NCI-H774 (cell line): ENCODE data around the gene MYBPC3.
"Not testable (repeated sequence)": the region's sequence is repeated elsewhere in the genome, so short reads cannot be mapped to it uniquely, and the experiment has no call there.

Source experiments
- DNase-seq: peaks from one replicate; lab custom pipeline; 2025; lab: John Stamatoyannopoulos, UW

The MYBPC3 gene

DNA sequence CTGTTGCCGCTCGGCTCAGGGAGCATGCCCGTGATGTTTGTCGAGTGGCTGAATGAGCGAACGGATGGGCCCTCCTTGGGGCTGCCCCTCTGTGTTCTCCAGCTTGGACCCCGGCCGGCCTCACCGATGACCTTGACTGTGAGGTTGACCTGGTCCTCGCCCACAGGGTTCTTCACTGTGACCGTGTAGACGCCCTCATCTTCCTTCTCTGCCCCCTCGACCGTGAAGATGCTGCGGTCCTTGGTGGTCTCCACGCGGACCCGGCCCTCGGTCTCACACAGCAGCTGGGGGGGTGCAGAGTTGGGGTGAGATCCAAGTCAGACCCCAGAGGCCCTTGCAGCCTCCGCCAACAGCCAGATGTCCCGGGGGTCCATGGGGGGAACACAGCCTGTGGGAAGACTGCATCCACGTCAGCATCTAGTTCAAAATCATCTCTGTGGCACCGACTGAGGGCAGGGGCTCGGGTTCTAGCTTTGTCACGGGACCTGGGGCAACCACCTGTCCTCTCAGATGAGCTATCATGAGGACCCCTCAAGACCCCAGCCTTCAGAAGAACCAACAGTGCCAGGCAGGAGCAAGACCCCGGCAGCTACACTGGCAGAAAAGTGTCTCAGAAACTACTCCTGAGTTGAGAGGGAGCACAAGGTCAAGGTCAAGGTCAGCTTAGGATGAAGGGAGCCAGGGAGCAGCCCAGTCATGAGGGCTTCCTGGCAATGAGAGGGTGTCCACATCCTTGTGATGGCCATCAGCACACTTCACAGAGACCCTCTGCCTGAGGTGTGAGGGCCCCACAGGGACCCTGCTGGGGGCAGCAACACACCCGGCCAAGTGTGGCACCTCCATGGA is 13.9 kb downstream of the MYBPC3 start:
- DNase-seq, result no peak

- DNase-seq, result no peak
Observed at GRCh38 chr11:47337229-47337924, 15.1 kb downstream of the MYBPC3 start.

DNA sequence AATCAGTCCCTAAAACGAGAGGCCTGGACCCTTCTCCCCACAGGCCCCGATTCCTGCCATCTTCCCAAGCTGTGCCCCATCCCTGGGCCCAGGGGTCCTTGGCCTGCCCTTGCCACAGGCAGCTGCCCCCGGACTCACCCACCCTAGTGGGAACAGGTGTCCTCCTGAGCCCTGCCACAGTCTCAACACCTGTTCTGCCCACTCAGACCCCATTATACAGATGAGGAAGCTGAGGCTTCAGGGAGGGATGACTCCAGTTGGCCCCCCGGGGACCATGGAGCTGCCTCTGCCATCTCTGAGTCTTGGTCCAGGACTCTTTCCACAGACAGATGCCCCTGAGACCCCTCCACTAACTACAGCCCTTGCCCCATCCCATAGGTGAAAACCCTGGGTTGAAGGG is 15.9 kb downstream of the MYBPC3 start:
- no peak for DNase-seq

DNA sequence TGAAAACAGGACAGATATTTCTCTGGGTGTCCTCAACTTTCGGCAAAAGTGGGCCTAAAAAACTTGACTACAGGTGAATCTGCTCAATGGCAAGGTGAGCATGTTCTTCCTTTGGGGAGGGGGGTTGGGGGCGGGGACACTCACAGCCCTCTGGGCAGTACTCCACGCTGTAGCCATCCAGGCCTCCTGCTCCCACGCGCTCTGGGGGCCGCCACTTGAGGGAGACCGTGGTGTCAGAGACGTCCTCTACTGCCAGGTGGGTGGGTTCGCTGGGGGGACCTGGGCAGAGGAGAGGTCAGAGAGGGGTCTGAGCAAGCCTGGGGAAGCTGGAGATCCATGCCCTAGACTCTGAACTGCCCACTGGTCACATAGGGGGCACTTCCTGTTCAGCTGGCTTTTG is 16.8 kb downstream of the MYBPC3 start:
- DNase-seq, result no peak

DNA sequence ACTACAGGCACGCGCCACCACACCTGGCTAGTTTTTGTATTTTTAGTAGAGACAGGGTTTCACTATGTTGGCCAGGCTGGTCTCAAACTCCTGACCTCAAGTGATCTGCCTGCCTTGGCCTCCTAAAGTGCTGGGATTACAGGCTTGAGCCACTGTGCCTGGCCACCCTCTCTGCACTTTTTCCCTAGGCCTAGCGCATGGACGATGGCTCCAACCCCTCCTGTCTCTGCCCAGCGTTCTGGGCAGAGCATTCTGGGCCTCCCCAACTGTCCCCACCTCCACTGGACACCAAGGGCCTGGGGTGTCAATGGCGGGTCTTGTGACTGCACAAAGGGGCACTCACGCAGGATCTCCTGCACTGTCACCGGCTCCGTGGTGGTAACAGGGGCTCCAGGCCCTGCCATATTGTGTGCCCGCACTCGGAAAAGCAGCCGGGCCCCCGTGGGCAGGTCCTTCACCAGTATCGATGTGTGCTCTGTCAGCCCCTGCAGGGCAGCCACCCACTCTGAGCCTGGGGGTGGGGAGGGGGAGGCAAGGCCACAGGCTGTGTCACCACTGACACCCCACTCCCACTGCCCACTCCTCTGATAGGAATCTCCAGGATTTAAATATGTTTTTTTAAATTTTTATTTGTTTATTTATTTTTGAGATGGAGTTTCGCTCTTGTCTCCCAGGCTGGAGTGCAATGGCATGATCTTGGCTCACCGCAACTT is 17.6 kb downstream of the MYBPC3 start:
- not testable (repeated sequence) for DNase-seq

DNA sequence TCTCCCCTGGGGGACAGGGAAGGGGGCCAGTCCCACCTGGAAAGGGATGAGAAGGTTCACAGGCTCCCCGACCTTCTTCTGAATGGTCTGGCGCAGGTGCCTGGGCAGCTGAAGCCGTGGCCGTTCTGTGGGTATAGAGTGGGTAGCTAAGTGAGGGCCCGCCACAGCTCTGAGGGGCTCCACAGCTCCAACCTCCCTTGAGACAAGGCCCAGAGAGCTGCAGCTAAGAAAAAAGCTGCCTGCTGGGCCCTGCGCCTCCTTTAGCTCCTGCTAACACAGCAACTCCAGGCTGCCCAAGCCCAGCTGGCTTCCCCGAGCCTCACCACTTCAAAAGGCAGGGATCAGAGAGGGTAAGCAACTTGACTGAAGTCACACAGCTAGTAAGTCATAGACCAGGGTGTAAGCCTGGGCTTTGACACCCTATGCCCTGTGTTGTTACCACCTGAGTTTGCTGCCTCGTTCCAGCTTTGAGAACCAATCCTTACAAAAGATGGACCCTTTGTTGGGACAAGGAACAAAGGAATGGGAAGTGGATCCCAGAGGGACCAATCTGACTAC is 18.5 kb downstream of the MYBPC3 start:
- DNase-seq, result no peak

DNA sequence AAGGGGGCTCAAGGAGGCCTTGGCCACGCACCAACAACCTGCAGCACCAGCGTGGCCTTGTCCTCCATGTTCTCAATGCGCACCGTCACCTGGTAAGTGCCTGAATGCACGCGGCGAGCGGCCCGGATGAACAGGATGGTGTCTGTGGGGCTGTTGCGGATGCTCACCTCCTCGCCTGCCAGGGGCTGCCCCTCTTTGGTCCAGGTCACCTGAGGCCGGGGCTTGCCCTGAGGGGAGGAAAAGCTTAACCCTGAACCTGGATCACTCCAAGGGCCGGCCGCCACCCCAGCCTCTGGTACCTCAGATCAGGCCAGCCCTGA is 19.0 kb downstream of the MYBPC3 start:
- no peak for DNase-seq

GRCh38 chr11:47332791-47333525 is 19.5 kb downstream of the MYBPC3 start:
- DNase-seq, result no peak

- no peak for DNase-seq
Observed at GRCh38 chr11:47332303-47332711, 20.2 kb downstream of the MYBPC3 start.

DNA sequence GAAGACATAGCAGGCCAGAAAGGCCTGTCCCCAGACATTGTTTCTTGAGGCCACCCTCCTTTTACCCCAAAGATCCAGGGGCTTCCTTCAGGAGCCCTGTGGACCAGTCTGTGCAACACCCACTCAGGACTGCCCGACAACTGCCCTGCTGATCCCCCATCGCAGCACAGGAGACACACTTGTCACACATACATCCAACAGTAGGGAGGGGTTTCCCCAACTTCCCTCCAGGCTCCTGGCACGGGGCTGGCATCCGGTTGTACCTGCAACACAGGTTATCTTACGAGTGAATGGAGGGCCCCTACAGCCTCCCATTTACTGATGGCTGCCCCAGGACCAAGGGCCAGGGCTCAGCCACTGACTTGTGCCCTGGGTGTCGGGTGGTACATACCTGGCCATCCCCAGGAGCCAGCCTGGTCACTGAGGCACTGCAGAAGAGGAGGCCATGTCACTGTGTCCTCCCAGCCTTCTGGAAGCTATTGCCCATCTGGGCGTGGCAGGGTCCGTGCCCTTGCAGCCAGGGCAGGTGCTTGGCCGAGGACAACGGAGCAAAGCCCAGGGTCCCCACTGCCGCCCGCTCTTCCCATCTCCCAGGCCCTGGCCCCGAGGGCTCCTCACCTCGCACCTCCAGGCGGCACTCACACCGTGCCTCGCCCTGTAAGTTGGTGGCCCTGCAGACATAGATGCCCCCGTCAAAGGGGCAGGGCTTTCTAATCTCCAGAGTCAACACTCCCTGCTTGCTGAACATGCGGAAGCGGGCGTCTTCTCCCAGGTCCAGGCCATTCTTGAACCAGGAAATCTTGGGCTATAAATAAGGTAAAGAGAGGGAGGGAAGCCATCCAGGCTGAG is 20.8 kb downstream of the MYBPC3 start:
- no peak for DNase-seq

- DNase-seq, result no peak
Observed at GRCh38 chr11:47329987-47330931, 22.2 kb downstream of the MYBPC3 start.

- DNase-seq, result no peak
Observed at GRCh38 chr11:47329431-47329986, 23.0 kb downstream of the MYBPC3 start.

DNA sequence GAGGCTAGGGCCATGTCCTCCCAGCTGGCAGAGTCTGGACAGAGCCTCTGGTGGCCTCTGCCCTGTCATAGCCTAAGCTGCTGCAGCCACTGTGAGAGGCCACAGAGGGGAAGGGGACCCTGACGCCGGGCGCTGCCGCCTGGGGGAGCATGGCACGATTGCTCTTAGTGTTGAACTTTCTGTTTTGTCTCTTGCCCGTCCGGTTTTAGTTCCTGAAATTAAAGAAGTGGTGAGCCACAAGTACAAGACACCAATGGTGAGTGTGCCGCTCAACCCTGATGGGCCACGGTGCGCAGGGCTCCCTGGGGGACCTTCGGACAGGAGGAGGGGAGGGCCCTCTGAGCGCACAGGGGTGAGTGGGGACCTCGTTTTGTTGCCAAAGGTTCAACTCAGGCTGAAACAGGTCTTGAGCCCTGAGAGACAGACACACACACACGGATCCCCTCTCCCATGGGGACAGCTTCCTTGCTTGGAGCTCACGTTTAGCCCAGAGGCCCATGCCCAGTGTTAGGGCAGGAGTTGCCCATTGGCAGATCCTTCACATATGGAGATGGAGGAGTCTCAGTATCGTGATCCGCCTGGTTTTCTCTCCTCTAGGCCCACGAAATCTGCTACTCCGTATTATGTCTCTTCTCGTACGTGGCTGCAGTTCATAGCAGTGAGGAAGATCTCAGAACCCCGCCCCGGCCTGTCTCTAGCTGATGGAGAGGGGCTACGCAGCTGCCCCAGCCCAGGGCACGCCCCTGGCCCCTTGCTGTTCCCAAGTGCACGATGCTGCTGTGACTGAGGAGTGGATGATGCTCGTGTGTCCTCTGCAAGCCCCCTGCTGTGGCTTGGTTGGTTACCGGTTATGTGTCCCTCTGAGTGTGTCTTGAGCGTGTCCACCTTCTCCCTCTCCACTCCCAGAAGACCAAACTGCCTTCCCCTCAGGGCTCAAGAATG is 23.8 kb downstream of the MYBPC3 start:
- no peak for DNase-seq

- DNase-seq, result no peak
Observed at GRCh38 chr11:47327949-47328348, 24.6 kb downstream of the MYBPC3 start.

DNA sequence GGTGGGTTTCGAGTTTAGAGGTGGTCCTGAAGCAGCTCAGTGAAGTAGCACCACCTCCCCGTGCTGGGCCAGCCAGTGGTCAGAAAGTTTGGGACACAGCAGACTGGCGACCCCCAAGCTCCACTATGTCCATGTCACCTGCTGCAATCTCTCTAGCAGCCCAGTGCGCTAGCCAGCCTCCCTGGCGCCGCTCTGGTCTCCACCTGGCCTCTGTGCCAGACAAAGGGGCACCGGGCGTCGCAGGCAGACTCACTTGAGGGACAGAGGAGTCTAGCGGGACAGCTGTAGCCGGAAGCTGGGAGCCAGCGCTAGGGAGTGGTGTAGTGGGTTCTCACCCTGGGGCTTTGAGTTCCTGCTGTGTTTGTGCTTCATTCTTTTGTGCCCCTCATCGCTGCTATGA is 25.5 kb downstream of the MYBPC3 start:
- DNase-seq, result no peak

GRCh38 chr11:47326198-47326597 is 26.3 kb downstream of the MYBPC3 start:
- no peak for DNase-seq

GRCh38 chr11:47325271-47326041 is 27.0 kb downstream of the MYBPC3 start:
- no peak for DNase-seq

DNA sequence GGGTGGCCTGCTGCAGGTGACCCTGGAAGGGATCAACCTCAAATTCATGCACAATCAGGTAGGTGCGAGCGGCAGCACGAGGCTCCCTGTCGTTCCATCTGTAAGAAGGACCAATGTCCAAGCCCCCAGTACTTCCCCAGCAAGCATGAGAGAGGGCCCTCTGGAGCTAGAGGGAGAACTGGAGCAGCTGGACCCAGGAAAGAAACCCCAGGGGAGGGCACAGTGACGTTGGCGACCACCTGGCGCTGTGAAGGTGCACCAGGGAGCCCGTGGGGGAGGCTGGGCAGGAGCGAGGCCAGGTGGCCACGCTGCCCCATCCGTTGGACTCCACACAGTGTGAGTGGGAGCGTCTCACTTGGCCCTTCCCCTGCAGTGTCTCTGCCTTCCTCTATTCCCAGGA is 28.0 kb downstream of the MYBPC3 start:
- DNase-seq, result no peak
